GM18505 (cell line): ENCODE data around the gene PTPRN2.
"Not testable (repeated sequence)": the region's sequence is repeated elsewhere in the genome, so short reads cannot be mapped to it uniquely, and the experiment has no call there.

ENCODE experiments used
- ATAC-seq: cut with Tn5 transposase; IDR thresholded peaks from one replicate; pipeline ENCODE4 v1.9.1; 2021; ENCODE audit not compliant: unreplicated experiment
- POLR2A ChIP-seq: IDR thresholded peaks from 4 replicates; pipeline ENCODE4 v1.6.1; 2011; ENCODE audit warnings: borderline replicate concordance; ENCODE audit not compliant: insufficient read depth, insufficient read length; ENCODE audit errors: extremely low read depth

The PTPRN2 gene

GRCh38 chr7:158160199-158160598, 427.4 kb downstream of the PTPRN2 start:
- ATAC-seq = no peak
- TF ChIP-seq POLR2A = no peak

GRCh38 chr7:158157460-158157859, 430.2 kb downstream of the PTPRN2 start:
- ATAC-seq = no peak

GRCh38 chr7:158151273-158151672, 436.4 kb downstream of the PTPRN2 start:
- ATAC-seq = not testable (repeated sequence)

More at GRCh38 chr7:158157460-158157859, 430.2 kb downstream of the PTPRN2 start:
- TF ChIP-seq POLR2A = no peak

GRCh38 chr7:158150234-158150633, 437.4 kb downstream of the PTPRN2 start:
- no peak for TF ChIP-seq POLR2A
- ATAC-seq = no peak

- not testable (repeated sequence) for ATAC-seq
These were observed 440.2 kb downstream of the PTPRN2 start for GRCh38 chr7:158147431-158147830.

GRCh38 chr7:158145370-158145769, 442.3 kb downstream of the PTPRN2 start:
- no peak for TF ChIP-seq POLR2A
- ATAC-seq = no peak

GRCh38 chr7:158143196-158144120, 444.2 kb downstream of the PTPRN2 start:
- ATAC-seq = no peak
- no peak for TF ChIP-seq POLR2A

- no peak for ATAC-seq
- no peak for TF ChIP-seq POLR2A
These were observed 445.0 kb downstream of the PTPRN2 start for GRCh38 chr7:158142657-158143056.

- no peak for ATAC-seq
These were observed 445.7 kb downstream of the PTPRN2 start for GRCh38 chr7:158141806-158142518.

GRCh38 chr7:158141221-158141582, 446.4 kb downstream of the PTPRN2 start:
- TF ChIP-seq POLR2A = no peak
- ATAC-seq = no peak

More at GRCh38 chr7:158141806-158142518, 445.7 kb downstream of the PTPRN2 start:
- TF ChIP-seq POLR2A = no peak

- no peak for TF ChIP-seq POLR2A
- no peak for ATAC-seq
These were observed 446.9 kb downstream of the PTPRN2 start for GRCh38 chr7:158140538-158141220.

GRCh38 chr7:158139499-158139898, 448.1 kb downstream of the PTPRN2 start:
- no peak for TF ChIP-seq POLR2A

GRCh38 chr7:158138329-158138597, 449.4 kb downstream of the PTPRN2 start:
- ATAC-seq = no peak
- no peak for TF ChIP-seq POLR2A

More at GRCh38 chr7:158139499-158139898, 448.1 kb downstream of the PTPRN2 start:
- ATAC-seq = no peak
